ENCODE results near the gene TSPAN9.

TSPAN9 gene

GRCh38 chr12:3278681-3279414 is 201.7 kb downstream of the TSPAN9 start:
- Mint-ChIP-seq H3K4me3 (no peak overlapping the region), H3K27me3 (ENCODE audit: low read depth) (no peaks in the 10 kb centered on the region), H3K36me3 (ENCODE audit: low read depth) (no peaks in the 10 kb centered on the region), H3K9me3 (no peaks in the 10 kb centered on the region), H3K27ac (no peak overlapping the region), H3K4me1 (ENCODE audit: low read depth) (no peaks in the 10 kb centered on the region)
- no peak for DNase-seq (ENCODE audit: low spot score)

DNA sequence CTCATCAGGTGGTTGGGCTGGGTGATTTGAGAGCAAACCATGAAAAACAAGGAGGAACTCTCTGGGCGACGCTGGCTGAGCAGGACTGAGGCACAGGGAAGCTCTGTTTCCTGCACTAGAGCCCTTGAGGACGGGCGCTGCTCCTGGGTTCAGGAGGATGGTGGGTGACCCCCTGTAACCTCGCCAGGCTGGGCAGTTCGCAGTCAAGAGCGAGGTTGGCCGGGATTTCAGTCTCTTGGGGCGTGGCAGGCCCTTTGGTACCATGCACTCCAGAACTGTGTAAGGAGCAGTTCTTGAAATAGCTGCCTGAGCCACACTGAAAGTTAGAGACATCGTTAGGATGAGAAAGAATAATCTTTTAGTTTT is 202.2 kb downstream of the TSPAN9 start:
- Mint-ChIP-seq H3K27ac (no peak overlapping the region), H3K4me1 (ENCODE audit: low read depth) (no peaks in the 10 kb centered on the region), H3K27me3 (ENCODE audit: low read depth) (no peaks in the 10 kb centered on the region), H3K9me3 (no peaks in the 10 kb centered on the region), H3K4me3 (no peak overlapping the region), H3K36me3 (ENCODE audit: low read depth) (no peaks in the 10 kb centered on the region)
- no peak for DNase-seq (ENCODE audit: low spot score)

DNA sequence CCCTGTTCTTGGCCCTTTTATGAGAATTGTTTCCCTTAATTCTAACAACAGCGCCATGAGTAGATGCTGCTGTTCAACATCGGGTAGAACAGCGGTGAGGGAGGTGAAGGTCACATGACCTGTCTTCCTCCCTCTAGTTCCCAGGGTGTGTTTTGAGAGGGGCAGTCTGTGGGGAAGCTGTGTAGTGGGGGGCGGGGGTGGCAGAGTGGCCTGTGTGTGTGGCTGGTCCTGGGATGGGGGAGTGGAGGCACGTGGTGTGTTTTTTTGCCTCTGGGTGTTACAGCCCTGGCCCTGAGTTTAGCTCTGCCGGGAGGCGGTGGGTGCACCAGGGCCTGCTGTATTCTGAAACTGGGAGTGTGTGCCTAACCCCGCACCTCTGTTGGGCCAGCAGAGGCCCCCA is 202.7 kb downstream of the TSPAN9 start:
- no peak for DNase-seq (ENCODE audit: low spot score)
- no peak overlapping the region for H3K27ac Mint-ChIP-seq
- H3K9me3 Mint-ChIP-seq, result no peaks in the 10 kb centered on the region
- no peaks in the 10 kb centered on the region for H3K27me3 Mint-ChIP-seq (ENCODE audit: low read depth)
- H3K36me3 Mint-ChIP-seq (ENCODE audit: low read depth), result no peaks in the 10 kb centered on the region
- H3K4me3 Mint-ChIP-seq, result no peak overlapping the region
- H3K4me1 Mint-ChIP-seq (ENCODE audit: low read depth), result no peaks in the 10 kb centered on the region

DNA sequence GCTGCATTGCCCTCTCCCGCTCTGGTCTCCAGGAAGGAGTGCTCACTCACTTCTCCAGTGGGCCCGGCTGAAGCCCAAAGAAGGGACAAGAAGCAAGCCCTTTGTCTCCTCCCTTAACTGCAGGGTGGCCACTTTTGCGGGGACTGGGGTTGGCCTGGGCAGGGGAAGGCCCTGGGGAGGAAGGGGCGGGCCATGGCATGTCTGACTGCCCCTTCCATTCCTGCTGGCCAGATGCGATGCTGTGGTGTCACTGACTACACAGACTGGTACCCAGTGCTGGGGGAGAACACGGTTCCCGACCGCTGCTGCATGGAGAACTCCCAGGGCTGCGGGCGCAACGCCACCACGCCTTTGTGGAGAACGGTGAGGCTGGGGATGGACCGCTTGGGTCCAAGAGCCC is 203.8 kb downstream of the TSPAN9 start:
- Mint-ChIP-seq H3K27me3 (ENCODE audit: low read depth) (no peaks in the 10 kb centered on the region), H3K9me3 (no peaks in the 10 kb centered on the region), H3K4me1 (ENCODE audit: low read depth) (no peaks in the 10 kb centered on the region), H3K4me3 (no peak overlapping the region), H3K36me3 (ENCODE audit: low read depth) (no peaks in the 10 kb centered on the region), H3K27ac (no peak overlapping the region)
- DNase-seq (ENCODE audit: low spot score), result no peak

GRCh38 chr12:3281588-3282383 is 204.6 kb downstream of the TSPAN9 start:
- Mint-ChIP-seq H3K27ac (no peak overlapping the region), H3K4me3 (no peak overlapping the region), H3K27me3 (ENCODE audit: low read depth) (no peaks in the 10 kb centered on the region), H3K9me3 (no peaks in the 10 kb centered on the region), H3K4me1 (ENCODE audit: low read depth) (no peaks in the 10 kb centered on the region), H3K36me3 (ENCODE audit: low read depth) (no peaks in the 10 kb centered on the region)
- no peak for DNase-seq (ENCODE audit: low spot score)

GRCh38 chr12:3282384-3282670 is 205.1 kb downstream of the TSPAN9 start:
- Mint-ChIP-seq H3K36me3 (ENCODE audit: low read depth) (no peaks in the 10 kb centered on the region), H3K4me1 (ENCODE audit: low read depth) (no peaks in the 10 kb centered on the region), H3K4me3 (no peak overlapping the region), H3K27me3 (ENCODE audit: low read depth) (no peaks in the 10 kb centered on the region), H3K27ac (no peak overlapping the region), H3K9me3 (no peaks in the 10 kb centered on the region)
- no peak for DNase-seq (ENCODE audit: low spot score)

GRCh38 chr12:3283137-3283680 is 206.0 kb downstream of the TSPAN9 start:
- DNase-seq (ENCODE audit: low spot score), result no peak
- Mint-ChIP-seq H3K27me3 (ENCODE audit: low read depth) (no peaks in the 10 kb centered on the region), H3K27ac (no peak overlapping the region), H3K4me1 (ENCODE audit: low read depth) (no peaks in the 10 kb centered on the region), H3K9me3 (no peaks in the 10 kb centered on the region), H3K4me3 (no peak overlapping the region), H3K36me3 (ENCODE audit: low read depth) (no peaks in the 10 kb centered on the region)

GRCh38 chr12:3284405-3284804 is 207.2 kb downstream of the TSPAN9 start:
- no peaks in the 10 kb centered on the region for H3K27me3 Mint-ChIP-seq (ENCODE audit: low read depth)
- H3K4me1 Mint-ChIP-seq (ENCODE audit: low read depth), result no peaks in the 10 kb centered on the region
- no peak overlapping the region for H3K27ac Mint-ChIP-seq
- H3K36me3 Mint-ChIP-seq (ENCODE audit: low read depth), result no peaks in the 10 kb centered on the region
- H3K4me3 Mint-ChIP-seq, result no peak overlapping the region
- no peaks in the 10 kb centered on the region for H3K9me3 Mint-ChIP-seq
- DNase-seq (ENCODE audit: low spot score), result no peak

GRCh38 chr12:3285570-3285969 is 208.4 kb downstream of the TSPAN9 start:
- H3K27me3 Mint-ChIP-seq (ENCODE audit: low read depth), result no peaks in the 10 kb centered on the region
- H3K27ac Mint-ChIP-seq, result no peak overlapping the region
- H3K4me3 Mint-ChIP-seq, result no peak overlapping the region
- DNase-seq (ENCODE audit: low spot score), result no peak
- no peaks in the 10 kb centered on the region for H3K36me3 Mint-ChIP-seq (ENCODE audit: low read depth)
- H3K9me3 Mint-ChIP-seq, result no peaks in the 10 kb centered on the region
- H3K4me1 Mint-ChIP-seq (ENCODE audit: low read depth), result no peaks in the 10 kb centered on the region

GRCh38 chr12:3288690-3289089 is 211.5 kb downstream of the TSPAN9 start:
- H3K9me3 Mint-ChIP-seq, result no peaks in the 10 kb centered on the region
- no peak overlapping the region for H3K27ac Mint-ChIP-seq
- no peaks in the 10 kb centered on the region for H3K4me1 Mint-ChIP-seq (ENCODE audit: low read depth)
- H3K36me3 Mint-ChIP-seq (ENCODE audit: low read depth), result no peaks in the 10 kb centered on the region
- no peak overlapping the region for H3K4me3 Mint-ChIP-seq
- no peak for DNase-seq (ENCODE audit: low spot score)
- H3K27me3 Mint-ChIP-seq (ENCODE audit: low read depth), result no peaks in the 10 kb centered on the region

DNA sequence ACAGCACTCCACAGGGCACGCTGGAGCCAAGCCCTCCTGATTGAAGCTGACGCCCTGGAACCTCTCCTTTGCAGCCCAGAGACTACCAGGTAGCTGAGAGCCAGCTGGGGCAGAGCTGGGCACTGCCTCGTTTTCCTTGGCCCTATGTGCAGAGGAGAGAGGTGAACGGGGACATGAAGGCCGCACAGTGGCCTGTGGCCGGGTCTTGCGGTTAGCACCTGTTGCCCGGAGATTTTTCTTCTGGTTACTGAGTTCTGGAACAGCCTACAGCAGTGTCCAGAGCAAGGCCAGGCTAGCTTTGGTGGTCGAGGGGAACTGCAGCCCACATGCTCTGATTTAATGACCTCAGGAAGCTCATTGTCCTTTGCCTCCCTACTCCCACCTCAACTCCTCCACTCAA is 212.5 kb downstream of the TSPAN9 start:
- Mint-ChIP-seq H3K36me3 (ENCODE audit: low read depth) (no peaks in the 10 kb centered on the region), H3K4me1 (ENCODE audit: low read depth) (no peaks in the 10 kb centered on the region), H3K9me3 (no peaks in the 10 kb centered on the region)

DNA sequence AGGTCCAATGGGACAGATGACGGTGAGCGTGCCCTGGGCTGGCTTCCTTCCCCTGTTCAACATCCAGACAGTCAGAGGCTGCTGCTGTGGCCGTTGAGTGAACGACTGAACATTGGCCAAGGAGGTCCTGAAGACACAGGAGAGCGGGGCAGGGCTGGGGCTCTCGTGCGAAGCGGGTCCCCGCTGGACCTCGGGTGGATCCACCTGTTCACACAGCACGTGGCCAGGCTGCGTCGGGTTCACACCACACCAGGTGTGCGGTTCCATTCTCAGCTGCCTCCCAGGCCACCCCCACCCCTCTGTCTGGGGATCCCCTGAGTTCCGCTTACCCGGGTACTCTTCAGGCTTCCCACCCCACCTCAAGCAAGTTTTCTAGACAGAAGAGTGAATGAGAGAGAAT is 214.8 kb downstream of the TSPAN9 start:
- Mint-ChIP-seq H3K4me3 (no peak overlapping the region), H3K27ac (no peak overlapping the region), H3K4me1 (ENCODE audit: low read depth) (no peaks in the 10 kb centered on the region), H3K36me3 (ENCODE audit: low read depth) (no peaks in the 10 kb centered on the region), H3K27me3 (ENCODE audit: low read depth) (no peaks in the 10 kb centered on the region), H3K9me3 (no peaks in the 10 kb centered on the region)
- DNase-seq (ENCODE audit: low spot score), result no peak

More for the DNA sequence above, 212.5 kb downstream of the TSPAN9 start:
- Mint-ChIP-seq H3K27me3 (ENCODE audit: low read depth) (no peaks in the 10 kb centered on the region), H3K27ac (no peak overlapping the region), H3K4me3 (no peak overlapping the region)
- no peak for DNase-seq (ENCODE audit: low spot score)

- Mint-ChIP-seq H3K9me3 (no peaks in the 10 kb centered on the region), H3K4me1 (ENCODE audit: low read depth) (no peaks in the 10 kb centered on the region), H3K4me3 (no peak overlapping the region), H3K27me3 (ENCODE audit: low read depth) (no peaks in the 10 kb centered on the region), H3K27ac (no peak overlapping the region), H3K36me3 (ENCODE audit: low read depth) (no peaks in the 10 kb centered on the region)
- no peak for DNase-seq (ENCODE audit: low spot score)
Observed at GRCh38 chr12:3292677-3293412, 215.7 kb downstream of the TSPAN9 start.

DNA sequence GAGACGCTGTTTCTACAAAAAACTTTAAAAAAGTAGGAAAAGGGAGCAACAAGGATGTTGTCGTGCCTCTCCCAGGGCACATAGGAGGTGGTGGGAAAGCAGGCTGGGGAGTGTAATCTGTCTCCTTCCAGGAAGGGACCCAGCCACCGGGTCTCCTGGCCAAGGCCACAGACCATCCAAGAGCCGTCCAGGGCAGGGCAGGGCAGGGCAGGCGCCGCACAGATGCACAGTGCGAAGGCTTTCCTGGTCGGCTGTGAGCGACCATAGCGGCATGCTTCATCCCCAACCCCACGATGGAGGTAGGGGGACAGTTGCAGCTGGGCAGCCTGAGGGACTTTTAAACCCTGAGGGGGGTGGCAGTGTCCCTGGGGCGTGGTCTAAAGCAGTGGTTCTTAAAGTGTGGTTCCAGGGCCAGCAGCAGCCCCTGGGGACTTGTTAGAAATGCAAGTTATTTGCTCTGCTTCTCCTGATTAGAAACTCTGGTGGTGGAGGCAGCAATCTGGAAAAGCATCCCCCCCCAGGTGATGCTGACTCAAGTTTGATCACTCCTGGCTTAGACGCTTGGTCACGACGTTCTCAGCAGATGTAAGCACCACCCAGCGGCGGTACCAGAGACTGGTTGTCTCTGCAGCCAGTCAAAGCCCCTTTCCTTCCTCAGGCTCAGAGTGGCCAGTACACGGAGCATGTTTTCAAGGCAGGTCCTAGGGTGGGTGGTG is 216.4 kb downstream of the TSPAN9 start:
- Mint-ChIP-seq H3K4me3 (no peak overlapping the region), H3K9me3 (no peaks in the 10 kb centered on the region), H3K36me3 (ENCODE audit: low read depth) (no peaks in the 10 kb centered on the region), H3K4me1 (ENCODE audit: low read depth) (no peaks in the 10 kb centered on the region), H3K27me3 (ENCODE audit: low read depth) (no peaks in the 10 kb centered on the region), H3K27ac (no peak overlapping the region)
- no peak for DNase-seq (ENCODE audit: low spot score)
